ENCODE measurements around the gene CHD3.

Gene CHD3

DNA sequence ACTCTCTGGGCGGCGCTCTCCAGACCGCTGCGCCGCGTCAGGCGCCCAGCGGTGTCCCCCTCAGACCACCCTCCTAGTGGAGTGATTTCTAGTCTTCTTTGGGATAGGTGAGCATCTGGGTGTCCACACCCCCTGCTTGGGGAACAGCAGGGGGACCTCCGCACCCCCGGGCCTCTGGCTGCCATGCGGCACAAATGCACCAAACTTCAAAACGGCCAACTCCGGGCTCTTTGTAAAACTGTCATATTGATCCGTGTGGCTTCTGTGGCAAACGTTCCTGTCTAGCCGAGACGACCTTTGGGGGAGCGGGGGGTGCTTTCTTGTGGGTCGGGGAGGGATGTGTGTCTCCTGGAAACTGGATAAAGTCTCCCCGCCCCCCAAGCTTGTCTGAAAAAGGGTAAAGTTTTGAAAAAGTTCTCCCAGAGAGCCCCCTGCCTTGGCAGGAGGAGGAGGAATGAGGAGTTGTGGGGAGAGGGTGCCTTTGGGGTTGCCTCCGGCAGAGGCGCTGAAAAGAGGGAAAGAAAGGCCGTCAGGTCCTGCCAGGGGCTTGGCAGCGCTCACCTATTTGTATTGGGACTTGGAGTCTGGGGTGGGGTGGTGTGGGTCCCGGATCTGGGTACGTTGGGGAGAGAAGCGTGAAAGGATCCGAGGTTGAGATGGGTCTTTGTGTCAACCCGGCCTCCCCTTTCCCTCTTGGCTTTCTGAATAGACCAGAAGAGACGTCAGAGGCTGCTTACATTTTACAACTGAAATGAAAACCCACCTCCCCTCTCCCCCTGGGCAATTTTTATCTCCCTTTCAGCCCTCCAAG, 2.2 kb upstream of the CHD3 start:
- no peaks in the 10 kb centered on the region for H3K4me1 Mint-ChIP-seq (ENCODE audit: low read depth)
- H3K36me3 Mint-ChIP-seq (ENCODE audit: low read depth) = peaks cover 27% of the 10 kb centered on the region
- no peaks in the 10 kb centered on the region for H3K27me3 Mint-ChIP-seq
- H3K4me3 Mint-ChIP-seq = no peak overlapping the region
- H3K27ac Mint-ChIP-seq = no peak overlapping the region
- intact Hi-C loops (cut with micrococcal nuclease) = loop anchor here (5.0 kb wide), 1 partner anchor 46 kb away; the partner anchor contains the start of genes CNTROB and TRAPPC1
- no peaks in the 10 kb centered on the region for H3K9me3 Mint-ChIP-seq

- Mint-ChIP-seq H3K27me3 (no peaks in the 10 kb centered on the region), H3K4me3 (no peak overlapping the region), H3K27ac (no peak overlapping the region), H3K36me3 (ENCODE audit: low read depth) (peaks cover 33% of the 10 kb centered on the region), H3K4me1 (ENCODE audit: low read depth) (peaks cover 3% of the 10 kb centered on the region), H3K9me3 (no peaks in the 10 kb centered on the region)
- intact Hi-C loops (cut with micrococcal nuclease) = loop anchor here (5.0 kb wide), 1 partner anchor 45 kb away; the partner anchor contains the start of genes CNTROB and TRAPPC1
Observed at GRCh38 chr17:7887038-7887481, 1.5 kb upstream of the CHD3 start.

GRCh38 chr17:7887482-7888183, 956 bp upstream of the CHD3 start:
- no peak overlapping the region for H3K4me3 Mint-ChIP-seq
- H3K9me3 Mint-ChIP-seq = no peaks in the 10 kb centered on the region
- H3K4me1 Mint-ChIP-seq (ENCODE audit: low read depth) = peaks cover 5% of the 10 kb centered on the region
- intact Hi-C loops (cut with micrococcal nuclease) = loop anchor here (2.0 to 5.0 kb wide), 2 partner anchors 25 to 45 kb away; partner anchors contain the start of genes CNTROB and TRAPPC1
- H3K27me3 Mint-ChIP-seq = no peaks in the 10 kb centered on the region
- no peak overlapping the region for H3K27ac Mint-ChIP-seq
- H3K36me3 Mint-ChIP-seq (ENCODE audit: low read depth) = peaks cover 39% of the 10 kb centered on the region

GRCh38 chr17:7889166-7889955, 772 bp downstream of the CHD3 start:
- Mint-ChIP-seq H3K27me3 (no peaks in the 10 kb centered on the region), H3K4me1 (ENCODE audit: low read depth) (peaks cover 6% of the 10 kb centered on the region), H3K4me3 (no peak overlapping the region), H3K36me3 (ENCODE audit: low read depth) (peaks cover 53% of the 10 kb centered on the region), H3K9me3 (no peaks in the 10 kb centered on the region), H3K27ac (no peak overlapping the region)
- intact Hi-C loops (cut with micrococcal nuclease) = loop anchor here (2.0 to 5.0 kb wide), 2 partner anchors 27 to 43 kb away; partner anchors contain the start of genes CNTROB and TRAPPC1

- Mint-ChIP-seq H3K4me1 (ENCODE audit: low read depth) (peaks cover 27% of the 10 kb centered on the region), H3K36me3 (ENCODE audit: low read depth) (peaks cover 87% of the 10 kb centered on the region), H3K4me3 (no peak overlapping the region), H3K27me3 (no peaks in the 10 kb centered on the region), H3K9me3 (no peaks in the 10 kb centered on the region), H3K27ac (no peak overlapping the region)
- intact Hi-C loops (cut with micrococcal nuclease) = no loop called here
Observed at GRCh38 chr17:7893187-7893880, 4.7 kb downstream of the CHD3 start.

GRCh38 chr17:7894226-7894625, 5.6 kb downstream of the CHD3 start:
- Mint-ChIP-seq H3K4me1 (ENCODE audit: low read depth) (peaks cover 28% of the 10 kb centered on the region), H3K4me3 (no peak overlapping the region), H3K27ac (no peak overlapping the region), H3K36me3 (ENCODE audit: low read depth) (peaks cover 96% of the 10 kb centered on the region), H3K9me3 (no peaks in the 10 kb centered on the region), H3K27me3 (no peaks in the 10 kb centered on the region)
- intact Hi-C loops (cut with micrococcal nuclease) = no loop called here

DNA sequence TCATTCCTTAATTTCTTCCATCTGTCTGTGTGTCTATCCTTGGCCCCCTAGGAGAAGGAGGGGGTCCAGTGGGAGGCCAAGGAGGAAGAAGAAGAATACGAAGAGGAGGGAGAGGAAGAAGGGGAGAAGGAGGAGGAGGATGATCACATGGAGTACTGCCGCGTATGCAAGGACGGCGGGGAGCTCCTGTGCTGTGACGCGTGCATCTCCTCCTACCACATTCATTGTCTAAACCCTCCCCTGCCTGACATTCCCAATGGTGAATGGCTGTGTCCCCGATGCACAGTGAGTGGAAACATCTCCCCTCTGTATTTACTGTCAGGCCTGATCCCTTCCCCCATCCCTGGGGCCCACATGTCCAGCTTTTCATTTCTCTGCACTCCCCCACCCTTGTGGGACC, 6.3 kb downstream of the CHD3 start:
- Mint-ChIP-seq H3K4me3 (no peak overlapping the region), H3K27ac (no peak overlapping the region), H3K4me1 (ENCODE audit: low read depth) (peaks cover 28% of the 10 kb centered on the region), H3K9me3 (no peaks in the 10 kb centered on the region), H3K27me3 (no peaks in the 10 kb centered on the region), H3K36me3 (ENCODE audit: low read depth) (peaks cover 97% of the 10 kb centered on the region)
- intact Hi-C loops (cut with micrococcal nuclease) = loop anchor here (5.0 kb wide), 1 partner anchor 153 kb away; no protein-coding TSS in a partner anchor

- intact Hi-C loops (cut with micrococcal nuclease) = loop anchor here (1.0 to 5.0 kb wide), 3 partner anchors 35 to 155 kb away; no protein-coding TSS in a partner anchor
- Mint-ChIP-seq H3K27ac (no peak overlapping the region), H3K4me3 (no peak overlapping the region), H3K36me3 (ENCODE audit: low read depth) (peaks cover 97% of the 10 kb centered on the region), H3K9me3 (no peaks in the 10 kb centered on the region), H3K4me1 (ENCODE audit: low read depth) (peaks cover 25% of the 10 kb centered on the region), H3K27me3 (no peaks in the 10 kb centered on the region)
Observed at GRCh38 chr17:7897090-7897489, 8.5 kb downstream of the CHD3 start.

DNA sequence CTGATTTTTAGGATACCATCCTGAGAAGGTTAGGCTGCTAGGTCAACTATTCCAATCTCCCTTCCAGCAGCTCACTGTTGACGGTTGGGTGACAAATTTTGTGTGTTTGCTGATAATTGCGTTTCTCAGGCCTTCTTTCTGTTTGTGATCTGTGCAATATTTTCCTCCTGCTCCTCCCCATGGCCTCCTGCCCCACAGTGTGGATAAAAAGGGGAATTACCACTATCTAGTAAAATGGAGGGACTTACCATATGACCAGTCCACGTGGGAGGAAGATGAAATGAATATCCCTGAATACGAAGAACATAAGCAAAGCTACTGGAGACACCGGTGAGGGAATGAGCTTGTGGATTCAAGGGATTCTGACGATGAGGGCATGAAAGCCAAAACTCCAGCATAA, 9.2 kb downstream of the CHD3 start:
- Mint-ChIP-seq H3K27me3 (no peaks in the 10 kb centered on the region), H3K27ac (peak overlapping the region; percentile 68), H3K9me3 (no peaks in the 10 kb centered on the region), H3K4me1 (ENCODE audit: low read depth) (peaks cover 23% of the 10 kb centered on the region), H3K4me3 (no peak overlapping the region), H3K36me3 (ENCODE audit: low read depth) (peaks cover 98% of the 10 kb centered on the region)
- intact Hi-C loops (cut with micrococcal nuclease) = loop anchor here (1.0 to 5.0 kb wide), 3 partner anchors 35 to 155 kb away; no protein-coding TSS in a partner anchor

- intact Hi-C loops (cut with micrococcal nuclease) = no loop called here
- Mint-ChIP-seq H3K4me1 (ENCODE audit: low read depth) (no peaks in the 10 kb centered on the region), H3K27me3 (no peaks in the 10 kb centered on the region), H3K27ac (no peak overlapping the region), H3K36me3 (ENCODE audit: low read depth) (peaks cover 100% of the 10 kb centered on the region), H3K4me3 (no peak overlapping the region), H3K9me3 (no peaks in the 10 kb centered on the region)
Observed at GRCh38 chr17:7903154-7904103, 14.8 kb downstream of the CHD3 start.

DNA sequence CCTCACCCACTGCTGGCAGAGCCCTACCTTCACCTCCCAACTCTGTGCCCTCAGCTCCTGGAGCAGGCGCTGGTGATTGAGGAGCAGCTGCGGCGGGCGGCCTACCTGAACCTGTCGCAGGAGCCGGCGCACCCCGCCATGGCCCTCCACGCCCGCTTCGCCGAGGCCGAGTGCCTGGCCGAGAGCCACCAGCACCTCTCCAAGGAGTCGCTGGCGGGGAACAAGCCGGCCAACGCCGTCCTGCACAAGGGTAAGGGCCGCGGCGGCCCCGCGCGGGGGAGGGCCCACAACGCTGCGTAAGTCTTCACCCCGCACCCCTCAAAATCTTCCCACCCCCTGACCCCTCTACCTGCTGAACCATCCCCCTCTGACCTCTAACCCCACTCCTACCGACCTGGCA, 20.5 kb downstream of the CHD3 start:
- intact Hi-C loops (cut with micrococcal nuclease) = no loop called here

DNA sequence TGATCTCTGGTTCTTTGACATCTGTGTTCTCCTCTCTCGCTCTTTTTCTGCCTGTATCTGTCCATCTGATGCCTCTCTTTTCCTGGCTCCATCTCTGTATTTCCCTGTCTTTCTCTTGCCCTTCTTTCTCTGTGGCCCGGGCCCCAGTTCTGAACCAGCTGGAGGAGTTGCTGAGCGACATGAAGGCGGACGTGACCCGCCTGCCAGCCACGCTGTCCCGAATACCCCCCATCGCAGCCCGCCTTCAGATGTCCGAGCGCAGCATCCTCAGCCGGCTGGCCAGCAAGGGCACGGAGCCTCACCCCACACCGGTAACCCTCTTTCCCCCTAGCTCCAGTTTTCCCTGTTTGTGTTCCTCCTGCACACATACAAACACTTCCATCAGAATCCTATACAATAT, 21.7 kb downstream of the CHD3 start:
- H3K27me3 Mint-ChIP-seq = no peaks in the 10 kb centered on the region
- peaks cover 74% of the 10 kb centered on the region for H3K36me3 Mint-ChIP-seq (ENCODE audit: low read depth)
- H3K9me3 Mint-ChIP-seq = no peaks in the 10 kb centered on the region
- intact Hi-C loops (cut with micrococcal nuclease) = no loop called here
- no peak overlapping the region for H3K4me3 Mint-ChIP-seq
- no peak overlapping the region for H3K27ac Mint-ChIP-seq
- H3K4me1 Mint-ChIP-seq (ENCODE audit: low read depth) = peaks cover 40% of the 10 kb centered on the region

More for the DNA sequence above, 20.5 kb downstream of the CHD3 start:
- Mint-ChIP-seq H3K9me3 (no peaks in the 10 kb centered on the region), H3K27me3 (no peaks in the 10 kb centered on the region), H3K36me3 (ENCODE audit: low read depth) (peaks cover 86% of the 10 kb centered on the region), H3K4me1 (ENCODE audit: low read depth) (peaks cover 33% of the 10 kb centered on the region), H3K27ac (no peak overlapping the region), H3K4me3 (no peak overlapping the region)
